Mucosa of descending colon (tissue), 3 donors: ENCODE measurements around the gene RASGRP3. TPM values are rescaled to one million over a fixed set of nuclear protein-coding genes. Genes with fewer than 3 reads are reported as not detected.

ENCODE experiments used
- ATAC-seq: fragments of 200-7000 bp; cut with Tn5 transposase; one replicate; pipeline ENCODE4 v1.9.1; 2020; ENCODE audit warnings: mild to moderate bottlenecking, moderate library complexity
- DNase-seq, 3 donors: peaks; one replicate each; pipeline ENCODE4 v3.0.0-alpha.2; 2020
- H3K36me3 ChIP-seq: fragments of 200-600 bp; one replicate; pipeline ENCODE4 v1.8.0; 2021; ENCODE audit warnings: low read depth, mild to moderate bottlenecking
- H3K4me1 ChIP-seq: fragments of 200-600 bp; one replicate; pipeline ENCODE4 v1.8.0; 2021; ENCODE audit warnings: low read depth, mild to moderate bottlenecking
- H3K4me3 ChIP-seq: fragments of 200-600 bp; one replicate; pipeline ENCODE4 v1.8.0; 2021; ENCODE audit warnings: mild to moderate bottlenecking
- H3K9me3 ChIP-seq: fragments of 200-600 bp; one replicate; pipeline ENCODE4 v1.8.0; 2021; ENCODE audit warnings: mild to moderate bottlenecking
- CTCF ChIP-seq: fragments of 200-600 bp; IDR thresholded peaks from one replicate; pipeline ENCODE4 v1.8.0; 2022; ENCODE audit warnings: antibody characterized with exemption, mild to moderate bottlenecking
- intact Hi-C, 2 donors: fragments of 100-400 bp; cut with DNase I in 1 of 2; cut with micrococcal nuclease in 1 of 2; formaldehyde crosslinking; loops; one replicate each; pipeline versions ENCODE4 v1.11.0 to v1.11.1; 2022; cut with DNase I, micrococcal nuclease
- total RNA-seq, 3 donors: library from RNA; stranded (reverse); fragmentation: NEBNext Ultra II Directional in 2 of 3; extraction: Animal tissue kit (Norgen Biotek cat#: 25700) in 2 of 3; gene quantifications; one replicate each; pipeline versions ENCODE4 v1.2.1 to v1.2.4, GENCODE V29; 2021 to 2023
- donor health status: DM: no; HTN: no; CAD: no; lungs with moderate emphysema.
- donor health status: DM: no; HTN: no; CAD: no.
- donor health status: DM: no; HTN: yes; CAD: no.

RASGRP3 gene
- total RNA-seq, 3 donors from 2014 or later = 3.8 to 6.1 (median 5.4) TPM

GRCh38 chr2:33491441-33492084 is 15.1 kb downstream of the RASGRP3 start:
- no peak for DNase-seq
- peaks cover 1% of the 10 kb centered on the region for H3K9me3 ChIP-seq
- intact Hi-C loops = no loop called here

GRCh38 chr2:33492399-33493134 is 16.1 kb downstream of the RASGRP3 start:
- Histone ChIP-seq H3K9me3 (no peaks in the 10 kb centered on the region), H3K4me3 (no peak overlapping the region), H3K36me3 (no peaks in the 10 kb centered on the region), H3K4me1 (no peaks in the 10 kb centered on the region)
- no peak for ATAC-seq
- no peak for DNase-seq
- no peak for TF ChIP-seq CTCF
- intact Hi-C loops = no loop called here

More at GRCh38 chr2:33491441-33492084, 15.1 kb downstream of the RASGRP3 start:
- no peak for TF ChIP-seq CTCF
- Histone ChIP-seq H3K4me3 (no peak overlapping the region), H3K4me1 (no peaks in the 10 kb centered on the region), H3K36me3 (no peaks in the 10 kb centered on the region)
- peak; percentile 8 for ATAC-seq

- intact Hi-C loops = no loop called here
- DNase-seq (no peak), ATAC-seq (peak; percentile 21)
- TF ChIP-seq CTCF = no peak
- Histone ChIP-seq H3K9me3 (no peaks in the 10 kb centered on the region), H3K36me3 (no peaks in the 10 kb centered on the region), H3K4me1 (no peaks in the 10 kb centered on the region), H3K4me3 (no peak overlapping the region)
These were observed 17.8 kb downstream of the RASGRP3 start for GRCh38 chr2:33494155-33494779.

GRCh38 chr2:33494877-33495641 is 18.6 kb downstream of the RASGRP3 start:
- no peak for TF ChIP-seq CTCF
- Histone ChIP-seq H3K36me3 (no peaks in the 10 kb centered on the region), H3K4me1 (no peaks in the 10 kb centered on the region), H3K9me3 (no peaks in the 10 kb centered on the region), H3K4me3 (no peak overlapping the region)
- no peak for DNase-seq
- intact Hi-C loops = no loop called here
- no peak for ATAC-seq

GRCh38 chr2:33495683-33496082 is 19.2 kb downstream of the RASGRP3 start:
- DNase-seq (no peak), ATAC-seq (no peak)
- no peaks in the 10 kb centered on the region for H3K36me3 ChIP-seq
- no peak overlapping the region for H3K4me3 ChIP-seq
- no peak for TF ChIP-seq CTCF
- H3K9me3 ChIP-seq = no peaks in the 10 kb centered on the region
- intact Hi-C loops = no loop called here
- H3K4me1 ChIP-seq = no peaks in the 10 kb centered on the region
